NB4 (cell line): ENCODE data around the gene CAMKV.

Source experiments
- DNase-seq: peaks from one replicate; pipeline ENCODE4 v3.0.0; 2010; ENCODE audit warnings: low read depth
- H3K4me3 ChIP-seq: one replicate; pipeline ENCODE4 v1.5.1; 2011; ENCODE audit warnings: mild to moderate bottlenecking, low read depth, low read length, moderate library complexity
- MYC ChIP-seq: IDR thresholded peaks from 2 replicates; pipeline ENCODE4 v1.6.1; 2011; ENCODE audit warnings: low read depth, low read length
- POLR2A ChIP-seq: IDR thresholded peaks from 2 replicates; pipeline ENCODE4 v1.6.1; 2011; ENCODE audit warnings: mild to moderate bottlenecking; ENCODE audit not compliant: insufficient read length; ENCODE audit errors: extremely low read depth
- TF ChIP-seq, protein P1 (sequence below): IDR thresholded peaks from one replicate; pipeline ENCODE4 v1.5.1; 2012; ENCODE audit warnings: low read depth, low read length
- TF ChIP-seq, protein P2 (sequence below): IDR thresholded peaks from 2 replicates; pipeline ENCODE4 v1.6.1; 2011; ENCODE audit warnings: low read depth, low read length

Gene CAMKV

DNA sequence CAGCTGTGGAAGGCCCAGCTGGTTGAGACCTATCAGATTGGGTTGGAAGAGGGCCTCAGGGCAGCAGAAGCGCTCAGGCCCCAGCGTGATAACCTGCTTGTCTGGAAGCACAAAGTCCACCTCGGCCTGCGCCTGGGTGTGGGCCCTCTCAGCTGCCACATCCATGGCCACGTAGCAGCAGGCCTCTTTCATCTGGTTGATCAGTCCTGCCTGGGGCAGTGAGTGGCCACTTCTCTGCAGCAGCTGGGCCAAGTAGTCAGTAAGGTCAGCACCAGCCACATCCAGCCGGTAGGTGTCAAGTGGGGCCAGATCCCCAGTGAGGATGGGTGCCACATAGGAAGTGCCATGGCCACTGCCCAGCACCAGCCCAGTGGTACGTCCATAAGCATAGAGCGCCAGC lies 3.9 kb upstream of the CAMKV start:
- H3K4me3 ChIP-seq = no peak overlapping the region
- TF ChIP-seq, protein P1, sequence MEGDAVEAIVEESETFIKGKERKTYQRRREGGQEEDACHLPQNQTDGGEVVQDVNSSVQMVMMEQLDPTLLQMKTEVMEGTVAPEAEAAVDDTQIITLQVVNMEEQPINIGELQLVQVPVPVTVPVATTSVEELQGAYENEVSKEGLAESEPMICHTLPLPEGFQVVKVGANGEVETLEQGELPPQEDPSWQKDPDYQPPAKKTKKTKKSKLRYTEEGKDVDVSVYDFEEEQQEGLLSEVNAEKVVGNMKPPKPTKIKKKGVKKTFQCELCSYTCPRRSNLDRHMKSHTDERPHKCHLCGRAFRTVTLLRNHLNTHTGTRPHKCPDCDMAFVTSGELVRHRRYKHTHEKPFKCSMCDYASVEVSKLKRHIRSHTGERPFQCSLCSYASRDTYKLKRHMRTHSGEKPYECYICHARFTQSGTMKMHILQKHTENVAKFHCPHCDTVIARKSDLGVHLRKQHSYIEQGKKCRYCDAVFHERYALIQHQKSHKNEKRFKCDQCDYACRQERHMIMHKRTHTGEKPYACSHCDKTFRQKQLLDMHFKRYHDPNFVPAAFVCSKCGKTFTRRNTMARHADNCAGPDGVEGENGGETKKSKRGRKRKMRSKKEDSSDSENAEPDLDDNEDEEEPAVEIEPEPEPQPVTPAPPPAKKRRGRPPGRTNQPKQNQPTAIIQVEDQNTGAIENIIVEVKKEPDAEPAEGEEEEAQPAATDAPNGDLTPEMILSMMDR = no peak
- TF ChIP-seq, protein P2, sequence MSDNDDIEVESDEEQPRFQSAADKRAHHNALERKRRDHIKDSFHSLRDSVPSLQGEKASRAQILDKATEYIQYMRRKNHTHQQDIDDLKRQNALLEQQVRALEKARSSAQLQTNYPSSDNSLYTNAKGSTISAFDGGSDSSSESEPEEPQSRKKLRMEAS = no peak
- TF ChIP-seq POLR2A (no peak), MYC (no peak)
- no peak for DNase-seq

DNA sequence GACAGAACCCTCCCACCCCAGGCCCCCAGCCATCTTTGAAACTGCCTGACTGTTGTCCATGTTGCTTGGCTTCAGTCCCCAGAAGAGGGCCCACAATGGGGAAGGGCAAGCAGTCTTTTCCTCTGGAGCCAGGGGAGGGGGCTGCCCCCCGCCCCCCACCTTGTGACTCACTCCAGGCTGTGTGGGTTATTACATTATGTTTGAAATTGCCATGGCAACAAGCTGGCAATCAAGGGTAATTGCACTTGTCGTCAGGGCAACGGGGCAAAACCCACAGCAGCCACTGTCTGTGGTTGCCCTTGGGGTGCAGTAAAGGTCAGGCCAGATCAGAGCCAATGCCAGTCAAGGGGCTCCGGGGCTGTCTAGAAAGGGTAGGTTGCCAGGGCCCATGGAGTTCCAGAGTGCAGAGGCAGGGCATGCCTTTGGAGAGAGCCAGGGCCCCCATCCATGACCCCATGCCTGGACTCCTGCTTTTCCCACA lies 3.1 kb upstream of the CAMKV start:
- DNase-seq = peak; percentile 79
- no peak overlapping the region for H3K4me3 ChIP-seq
- TF ChIP-seq MYC (no peak), POLR2A (no peak)
- TF ChIP-seq, protein P2 = no peak
- TF ChIP-seq, protein P1 = no peak

DNA sequence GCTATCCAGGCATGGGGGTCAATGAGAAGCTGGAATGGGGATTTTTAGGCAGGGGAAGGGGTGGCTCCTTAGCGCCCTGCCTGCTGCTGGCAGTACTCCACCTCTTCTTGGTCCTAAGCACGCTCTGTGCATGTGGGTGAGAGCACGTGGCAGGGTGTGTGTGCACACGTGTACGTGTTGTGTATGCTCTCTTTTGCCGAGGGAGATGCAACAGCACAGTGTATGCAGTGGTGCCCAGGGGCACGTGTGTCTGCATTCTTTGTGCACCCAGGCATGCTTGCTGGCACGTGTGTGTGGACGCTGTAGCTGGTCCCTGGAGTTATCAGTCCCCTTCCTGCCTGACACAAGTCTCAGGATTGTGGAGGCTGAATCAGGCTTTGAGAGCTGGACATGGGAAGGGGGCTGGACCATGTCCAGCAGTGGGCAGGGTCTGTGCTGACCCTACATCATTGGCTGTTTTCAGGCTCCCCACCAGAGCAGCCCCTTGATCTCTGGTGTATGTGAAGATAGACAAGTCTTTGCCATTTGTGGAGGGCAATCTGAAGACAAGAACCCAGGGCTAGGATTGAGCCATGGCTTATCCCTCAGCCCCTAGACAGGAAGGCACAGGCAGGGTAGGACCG lies 1.9 kb upstream of the CAMKV start:
- DNase-seq = no peak
- TF ChIP-seq MYC (no peak), POLR2A (no peak)
- TF ChIP-seq, protein P2 = no peak
- TF ChIP-seq, protein P1 = no peak

DNA sequence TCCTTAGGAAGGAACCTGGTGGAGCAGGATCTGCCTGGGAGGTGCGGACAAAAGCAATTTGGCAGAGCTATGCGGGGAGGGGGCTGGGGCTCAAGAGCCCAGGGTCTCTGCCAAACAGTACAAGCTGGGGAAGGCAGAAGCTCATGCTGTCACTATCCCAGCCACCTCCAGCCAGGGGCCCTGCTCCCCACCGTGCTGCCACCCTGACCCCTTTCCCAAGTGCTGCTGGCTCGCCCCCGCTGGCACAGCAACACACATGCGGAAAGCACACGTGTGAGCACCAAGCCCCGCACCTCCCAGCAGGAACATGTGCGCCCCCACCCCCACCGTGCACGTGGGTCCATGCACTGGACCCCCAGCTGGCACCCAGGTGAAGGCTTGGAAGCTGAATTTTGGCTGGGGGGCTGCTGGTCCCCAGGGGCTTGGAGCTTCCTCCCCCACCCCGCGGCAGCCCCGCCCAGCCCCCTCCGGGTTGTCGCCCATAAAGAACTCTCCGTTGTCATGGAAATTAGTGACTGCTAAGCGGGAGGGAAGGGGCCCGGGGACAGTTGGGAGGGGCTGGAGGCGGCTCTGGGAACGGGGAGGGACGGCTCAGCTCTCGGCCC lies 742 bp downstream of the CAMKV start:
- TF ChIP-seq POLR2A (no peak), MYC (no peak)
- TF ChIP-seq, protein P2 = no peak
- TF ChIP-seq, protein P1 = no peak
- peak; percentile 33 for DNase-seq
- no peak overlapping the region for H3K4me3 ChIP-seq

More for the DNA sequence above, 1.9 kb upstream of the CAMKV start:
- no peak overlapping the region for H3K4me3 ChIP-seq

DNA sequence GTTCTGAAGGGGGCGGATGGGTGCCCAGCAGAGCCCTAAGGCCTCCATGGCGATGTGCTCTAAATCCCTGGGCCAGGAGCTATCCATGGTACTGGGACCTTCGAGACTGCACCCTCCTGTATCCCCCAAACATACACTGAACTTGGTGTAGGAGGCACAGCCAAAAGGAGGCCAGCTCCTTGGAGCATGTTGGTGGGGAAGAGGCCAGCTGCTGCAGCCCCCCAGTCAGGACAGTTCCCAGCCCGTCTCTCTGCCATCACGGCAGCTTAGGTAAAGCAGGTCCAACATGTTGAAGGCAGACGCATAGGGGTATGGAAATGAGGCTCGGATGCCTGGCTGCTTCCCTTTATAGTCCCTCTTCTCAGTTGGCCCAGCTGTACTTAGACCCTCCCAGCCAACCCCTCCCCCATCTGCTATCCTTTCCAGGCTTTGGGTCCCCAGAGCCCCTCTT lies 1.8 kb downstream of the CAMKV start:
- TF ChIP-seq, protein P2 = 0 out of 2 replicates have a peak, but pooled peaks have one; percentile 25
- TF ChIP-seq POLR2A = no peak
- no peak overlapping the region for H3K4me3 ChIP-seq
- DNase-seq = peak; percentile 78

DNA sequence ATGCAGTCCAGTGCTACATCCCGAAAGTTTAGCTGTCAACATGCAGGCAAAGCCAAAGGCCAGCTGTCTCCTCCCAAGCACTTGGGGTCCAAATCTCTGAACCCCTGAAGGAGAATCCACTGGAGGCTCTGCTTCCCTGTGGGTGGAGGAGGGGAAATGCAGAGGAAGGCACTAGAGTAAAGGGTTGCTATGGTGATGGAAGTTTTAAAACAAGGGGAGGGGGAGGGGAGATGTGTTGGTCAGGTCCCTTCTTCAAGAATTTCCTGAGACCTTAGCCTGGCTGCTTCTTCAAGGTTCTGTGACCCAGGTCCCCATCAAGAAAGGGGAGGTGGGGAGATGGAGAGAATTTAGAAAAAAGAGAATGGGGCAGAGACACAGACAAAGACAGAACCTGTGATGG lies 2.3 kb downstream of the CAMKV start:
- H3K4me3 ChIP-seq = no peak overlapping the region
- DNase-seq = no peak
- TF ChIP-seq, protein P1 = no peak
- TF ChIP-seq MYC (no peak), POLR2A (no peak)
- TF ChIP-seq, protein P2 = no peak
